IPS DF 6.9 (cell line): Measurements from ENCODE around the gene SLC37A2.

ENCODE experiments used
- DNase-seq: peaks from one replicate; pipeline ENCODE4 v3.0.0-alpha.2; 2013; ENCODE audit warnings: low read depth, low spot score
- H3K27ac ChIP-seq: one replicate; pipeline ENCODE4 v1.5.1; 2013; ENCODE audit warnings: low read length, control low read depth
- H3K27me3 ChIP-seq: 2 replicates; pipeline ENCODE4 v1.6.1; 2013; ENCODE audit warnings: mild to moderate bottlenecking, low read length; ENCODE audit not compliant: control insufficient read depth, insufficient read depth
- H3K36me3 ChIP-seq: 2 replicates; pipeline ENCODE4 v1.6.1; 2013; ENCODE audit warnings: low read length; ENCODE audit not compliant: control insufficient read depth, insufficient read depth
- H3K4me1 ChIP-seq: 2 replicates; pipeline ENCODE4 v1.6.1; 2013; ENCODE audit warnings: low read length; ENCODE audit not compliant: control insufficient read depth, insufficient read depth
- H3K4me3 ChIP-seq: 2 replicates; pipeline ENCODE4 v1.5.1; 2013; ENCODE audit warnings: mild to moderate bottlenecking, low read length
- H3K9me3 ChIP-seq: 2 replicates; pipeline ENCODE4 v1.6.1; 2013; ENCODE audit warnings: low read length, inconsistent platforms; ENCODE audit not compliant: control insufficient read depth, insufficient read depth
- WGBS: extraction: QIAGEN DNeasy Blood & Tissue Kit; methylation state at CpG from one replicate; pipeline ENCODE4 v1.1.7; 2013; ENCODE audit warnings: mixed read lengths, missing lambda C conversion rate; ENCODE audit not compliant: insufficient read length, insufficient coverage; 5-methylcytosine and 5-hydroxymethylcytosine counted together

The SLC37A2 gene

DNA sequence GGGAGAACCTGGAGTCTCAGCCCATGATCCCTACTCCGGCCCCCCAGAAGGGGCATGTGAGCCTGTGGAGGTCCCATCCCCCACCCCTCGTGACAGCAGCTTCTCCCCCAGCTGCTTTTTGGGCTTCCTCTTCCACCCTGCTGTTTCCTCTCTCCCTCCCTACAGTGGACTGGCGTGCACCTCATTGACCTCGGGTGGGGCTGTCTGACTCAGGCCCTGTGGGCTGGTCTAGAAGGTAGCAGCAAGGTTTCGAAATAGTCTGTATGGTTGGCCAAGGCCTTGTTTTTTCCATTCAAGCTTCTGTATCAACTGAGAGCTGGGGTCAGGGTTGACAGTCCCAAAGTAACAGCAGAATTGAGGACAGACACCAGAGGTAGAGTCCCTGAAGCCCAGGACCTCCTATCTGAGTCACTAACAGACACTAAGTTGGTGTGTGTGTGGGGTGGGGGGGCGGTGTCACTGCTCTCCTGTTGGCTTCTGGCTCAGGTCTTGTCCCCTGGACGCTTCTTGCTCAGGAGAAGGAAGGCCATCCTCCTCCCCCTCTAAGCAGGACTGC, 7.7 kb downstream of the SLC37A2 start:
- no CpG with 5 or more reads among the region's 7 CpGs for WGBS
- no peak overlapping the region for H3K4me3 ChIP-seq

GRCh38 chr11:125071435-125071834, 8.3 kb downstream of the SLC37A2 start:
- H3K4me3 ChIP-seq, result no peak overlapping the region
- no peaks in the 10 kb centered on the region for H3K9me3 ChIP-seq
- no peaks in the 10 kb centered on the region for H3K4me1 ChIP-seq
- H3K27me3 ChIP-seq, result no peaks in the 10 kb centered on the region
- no CpG with 5 or more reads among the region's 5 CpGs for WGBS
- H3K27ac ChIP-seq, result no peak overlapping the region
- no peaks in the 10 kb centered on the region for H3K36me3 ChIP-seq
- no peak for DNase-seq

More for the DNA sequence above, 7.7 kb downstream of the SLC37A2 start:
- no peaks in the 10 kb centered on the region for H3K4me1 ChIP-seq
- no peak for DNase-seq
- H3K27me3 ChIP-seq, result no peaks in the 10 kb centered on the region
- H3K9me3 ChIP-seq, result no peaks in the 10 kb centered on the region
- no peaks in the 10 kb centered on the region for H3K36me3 ChIP-seq
- H3K27ac ChIP-seq, result no peak overlapping the region

DNA sequence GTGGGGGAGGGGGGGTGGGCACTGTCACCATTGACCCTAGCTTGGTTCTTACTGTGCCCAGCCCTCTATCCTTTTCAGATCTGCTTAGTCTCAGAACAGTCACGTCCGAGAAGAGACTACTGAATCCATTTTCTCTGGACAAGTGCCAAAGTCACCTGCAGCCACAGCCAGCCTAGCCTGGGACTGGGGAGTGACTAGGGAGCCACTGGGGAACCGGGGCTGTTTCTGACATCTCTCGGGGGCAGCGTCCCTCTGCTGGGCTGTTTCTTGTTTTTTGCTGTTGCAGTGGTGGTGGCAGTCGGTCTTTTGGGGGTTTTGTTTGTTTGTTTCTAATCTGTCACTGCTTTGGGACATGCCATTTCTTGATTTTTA, 8.7 kb downstream of the SLC37A2 start:
- WGBS, result no CpG with 5 or more reads among the region's 6 CpGs
- Histone ChIP-seq H3K36me3 (no peaks in the 10 kb centered on the region), H3K4me1 (no peaks in the 10 kb centered on the region), H3K27me3 (no peaks in the 10 kb centered on the region), H3K27ac (no peak overlapping the region), H3K9me3 (no peaks in the 10 kb centered on the region), H3K4me3 (no peak overlapping the region)
- no peak for DNase-seq

DNA sequence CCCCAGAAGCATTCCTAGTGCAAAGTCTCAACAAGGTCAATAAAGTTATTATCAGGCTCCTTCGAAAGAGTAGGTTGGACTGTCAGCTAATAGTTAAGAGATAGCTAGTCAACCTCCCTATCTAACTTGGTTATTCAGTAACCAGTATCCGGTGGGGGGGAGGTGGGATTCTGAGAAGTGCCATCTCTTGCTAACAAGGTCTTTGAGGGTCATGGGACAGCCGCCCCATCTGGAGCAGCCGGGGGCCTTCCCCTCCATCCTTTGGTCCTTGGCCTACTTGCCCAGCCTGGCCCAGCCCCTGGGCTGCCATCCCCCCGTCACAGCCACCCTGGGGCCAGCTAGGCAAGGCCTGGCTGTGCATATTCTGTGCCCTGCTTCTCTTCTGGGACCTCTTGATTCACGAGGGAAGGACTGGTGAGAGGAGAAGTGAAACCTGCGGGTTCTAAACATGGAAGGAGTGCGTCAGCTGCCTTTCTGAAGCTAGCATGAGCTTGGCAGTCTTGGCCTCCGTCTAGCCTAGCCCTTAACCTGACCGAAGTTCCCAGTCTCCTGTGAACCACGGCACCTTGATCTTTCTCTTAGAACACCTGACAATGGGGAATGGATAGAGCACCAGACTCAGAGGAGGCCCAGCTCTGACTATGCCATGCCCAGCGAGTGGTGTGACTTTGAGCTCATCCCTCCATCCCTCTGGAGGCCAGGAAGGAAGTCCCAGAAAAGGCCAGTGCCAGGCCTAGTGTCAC, 9.3 kb downstream of the SLC37A2 start:
- Histone ChIP-seq H3K4me1 (no peaks in the 10 kb centered on the region), H3K27ac (no peak overlapping the region), H3K4me3 (no peak overlapping the region), H3K9me3 (no peaks in the 10 kb centered on the region), H3K36me3 (no peaks in the 10 kb centered on the region), H3K27me3 (no peaks in the 10 kb centered on the region)
- no CpG with 5 or more reads among the region's 12 CpGs for WGBS
- no peak for DNase-seq

DNA sequence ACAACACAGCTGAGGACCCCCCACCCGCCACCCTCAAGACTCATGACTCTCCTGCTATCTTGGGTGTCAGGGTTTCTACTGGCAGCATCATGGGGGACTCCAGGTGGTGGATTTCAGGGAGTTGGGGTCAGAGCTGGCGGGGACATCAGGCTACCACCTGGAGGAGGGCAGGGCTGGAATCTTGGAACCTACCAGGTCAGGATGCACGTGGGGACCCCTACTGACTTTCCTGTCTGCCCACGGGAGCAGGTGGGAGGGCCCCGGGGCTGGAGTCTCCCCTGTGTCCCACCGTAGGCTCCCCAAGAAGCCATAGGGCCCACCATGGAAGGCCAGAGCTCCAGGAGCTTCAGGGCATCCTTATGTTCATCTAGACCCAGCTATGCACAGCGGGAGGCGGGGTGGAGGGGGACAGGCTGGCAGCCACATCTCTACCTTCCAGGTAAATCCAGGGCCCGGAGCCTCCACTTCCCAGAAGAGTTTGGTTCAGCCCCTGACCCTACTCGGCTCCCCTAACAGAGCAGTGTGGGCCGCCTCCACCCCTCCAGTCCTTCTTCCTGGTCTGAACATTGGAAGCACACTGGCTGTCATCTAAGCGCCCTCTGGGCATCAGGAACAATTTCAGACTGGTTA, 10.0 kb downstream of the SLC37A2 start:
- H3K4me1 ChIP-seq, result no peaks in the 10 kb centered on the region
- H3K9me3 ChIP-seq, result no peaks in the 10 kb centered on the region
- H3K27ac ChIP-seq, result no peak overlapping the region
- H3K36me3 ChIP-seq, result no peaks in the 10 kb centered on the region
- WGBS, result no CpG with 5 or more reads among the region's 12 CpGs
- no peak overlapping the region for H3K4me3 ChIP-seq
- no peak for DNase-seq
- H3K27me3 ChIP-seq, result no peaks in the 10 kb centered on the region

GRCh38 chr11:125073616-125074483, 10.7 kb downstream of the SLC37A2 start:
- no peak overlapping the region for H3K27ac ChIP-seq
- WGBS, result no CpG with 5 or more reads among the region's 19 CpGs
- DNase-seq, result no peak
- no peaks in the 10 kb centered on the region for H3K27me3 ChIP-seq
- no peaks in the 10 kb centered on the region for H3K4me1 ChIP-seq
- H3K4me3 ChIP-seq, result no peak overlapping the region
- no peaks in the 10 kb centered on the region for H3K9me3 ChIP-seq
- no peaks in the 10 kb centered on the region for H3K36me3 ChIP-seq

GRCh38 chr11:125074511-125075241, 11.6 kb downstream of the SLC37A2 start:
- WGBS, result no CpG with 5 or more reads among the region's 11 CpGs
- H3K27ac ChIP-seq, result no peak overlapping the region
- no peaks in the 10 kb centered on the region for H3K27me3 ChIP-seq
- DNase-seq, result no peak
- H3K36me3 ChIP-seq, result no peaks in the 10 kb centered on the region
- no peak overlapping the region for H3K4me3 ChIP-seq
- no peaks in the 10 kb centered on the region for H3K4me1 ChIP-seq
- no peaks in the 10 kb centered on the region for H3K9me3 ChIP-seq

DNA sequence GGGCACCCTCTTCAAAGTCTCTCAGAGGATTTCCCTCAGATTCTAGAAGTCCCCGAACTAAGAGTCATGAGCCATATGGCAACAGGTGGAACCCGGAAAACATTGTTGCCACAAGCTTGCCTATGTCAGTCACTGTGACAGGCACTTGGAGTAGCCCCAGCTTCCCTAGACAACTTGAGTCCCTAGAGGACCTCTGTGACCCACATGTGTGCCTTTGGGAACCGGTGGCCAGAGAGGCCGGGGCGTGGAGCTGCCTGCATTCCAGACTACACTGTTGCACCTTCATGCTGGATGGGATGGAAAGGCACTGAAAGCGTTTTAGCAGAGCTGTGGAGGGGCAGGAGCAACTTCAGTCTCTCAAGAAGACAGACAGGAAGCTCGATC, 12.1 kb downstream of the SLC37A2 start:
- Histone ChIP-seq H3K27ac (no peak overlapping the region), H3K4me1 (no peaks in the 10 kb centered on the region), H3K27me3 (no peaks in the 10 kb centered on the region), H3K36me3 (no peaks in the 10 kb centered on the region), H3K9me3 (no peaks in the 10 kb centered on the region), H3K4me3 (no peak overlapping the region)
- no peak for DNase-seq
- WGBS, result no CpG with 5 or more reads among the region's 7 CpGs

DNA sequence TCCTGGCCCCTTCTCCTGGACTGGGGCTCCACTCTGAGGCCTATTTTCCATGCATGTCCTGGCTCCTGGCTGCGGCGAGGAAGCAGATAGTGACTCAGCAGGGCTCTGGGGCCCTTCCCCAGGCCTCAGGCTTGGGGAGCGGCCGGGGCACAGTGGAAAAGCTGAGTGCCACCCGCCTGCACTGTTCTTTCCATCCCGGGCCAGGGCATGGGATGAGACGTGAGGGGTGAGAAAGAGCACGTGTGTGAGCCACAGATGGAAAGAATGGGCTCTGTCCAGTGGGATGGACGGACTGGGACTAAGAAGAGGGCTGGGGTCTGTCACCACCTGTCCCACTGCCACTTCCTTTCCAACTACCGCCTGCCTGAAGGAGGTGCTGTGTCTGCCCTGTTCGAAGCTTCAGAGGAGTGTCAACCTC, 12.8 kb downstream of the SLC37A2 start:
- Histone ChIP-seq H3K36me3 (no peaks in the 10 kb centered on the region), H3K4me1 (no peaks in the 10 kb centered on the region), H3K4me3 (no peak overlapping the region), H3K27me3 (no peaks in the 10 kb centered on the region), H3K27ac (no peak overlapping the region), H3K9me3 (no peaks in the 10 kb centered on the region)
- DNase-seq, result no peak
- no CpG with 5 or more reads among the region's 11 CpGs for WGBS
